H9 (cell line): ENCODE data around the gene ACER1. TPM values are rescaled to one million over a fixed set of nuclear protein-coding genes. Genes with fewer than 3 reads are reported as not detected.

Source experiments
- DNase-seq: peaks from one replicate; pipeline ENCODE4 v3.0.0-alpha.2; 2017
- H2AFZ ChIP-seq: one replicate; pipeline ENCODE4 v1.6.1; 2013; ENCODE audit warnings: mild to moderate bottlenecking, low read length, control low read depth, moderate library complexity
- H2AK5ac ChIP-seq: 2 replicates; pipeline ENCODE4 v1.6.1; 2013; ENCODE audit warnings: low read length, control low read depth, mixed read lengths; ENCODE audit not compliant: insufficient read length
- H2BK120ac ChIP-seq: one replicate; pipeline ENCODE4 v1.6.1; 2013; ENCODE audit warnings: low read depth, mild to moderate bottlenecking, low read length, control low read depth, inconsistent platforms; ENCODE audit not compliant: poor library complexity, severe bottlenecking
- H2BK12ac ChIP-seq: 2 replicates; pipeline ENCODE4 v1.6.1; 2013; ENCODE audit warnings: low read length, control low read depth, mixed read lengths, low read depth; ENCODE audit not compliant: insufficient read length
- H2BK15ac ChIP-seq: 2 replicates; pipeline ENCODE4 v1.6.1; 2013; ENCODE audit warnings: low read depth, low read length, control low read depth
- H2BK20ac ChIP-seq: one replicate; pipeline ENCODE4 v1.6.1; 2013; ENCODE audit warnings: low read depth, mild to moderate bottlenecking, low read length, control low read depth, inconsistent platforms; ENCODE audit not compliant: poor library complexity, severe bottlenecking
- H2BK5ac ChIP-seq: 2 replicates; pipeline ENCODE4 v1.6.1; 2013; ENCODE audit warnings: low read length, control low read depth, mixed read lengths; ENCODE audit not compliant: insufficient read length
- H3K14ac ChIP-seq: 2 replicates; pipeline ENCODE4 v1.6.1; 2013; ENCODE audit warnings: low read length, control low read depth; ENCODE audit not compliant: insufficient read depth
- H3K18ac ChIP-seq: 2 replicates; pipeline ENCODE4 v1.6.1; 2013; ENCODE audit warnings: low read depth, mild to moderate bottlenecking, mixed read lengths, low read length, control low read depth; ENCODE audit not compliant: insufficient read length
- H3K23ac ChIP-seq: 2 replicates; pipeline ENCODE4 v1.6.1; 2013; ENCODE audit warnings: low read length, control low read depth, mixed read lengths, low read depth; ENCODE audit not compliant: insufficient read length
- H3K23me2 ChIP-seq: 2 replicates; pipeline ENCODE4 v1.6.1; 2013; ENCODE audit warnings: low read depth, mild to moderate bottlenecking, mixed read lengths, low read length, control low read depth; ENCODE audit not compliant: insufficient read length, poor library complexity, severe bottlenecking
- H3K27ac ChIP-seq: 2 replicates; pipeline ENCODE4 v1.5.1; 2013; ENCODE audit warnings: low read length, control low read depth, mixed read lengths, low read depth; ENCODE audit not compliant: insufficient read length
- H3K27me3 ChIP-seq: 2 replicates; pipeline ENCODE4 v1.6.1; 2013; ENCODE audit warnings: low read length, control low read depth, inconsistent platforms; ENCODE audit not compliant: insufficient read depth
- H3K4ac ChIP-seq: 2 replicates; pipeline ENCODE4 v1.6.1; 2013; ENCODE audit warnings: low read depth, mild to moderate bottlenecking, control low read depth, inconsistent platforms, low read length, moderate library complexity
- H3K4me1 ChIP-seq: 2 replicates; pipeline ENCODE4 v1.6.1; 2013; ENCODE audit warnings: low read length, control low read depth, inconsistent platforms; ENCODE audit not compliant: insufficient read depth
- H3K4me2 ChIP-seq: 2 replicates; pipeline ENCODE4 v1.6.1; 2013; ENCODE audit warnings: low read length, control low read depth, mixed read lengths; ENCODE audit not compliant: insufficient read length, insufficient read depth
- H3K56ac ChIP-seq: 2 replicates; pipeline ENCODE4 v1.6.1; 2013; ENCODE audit warnings: low read depth, mild to moderate bottlenecking, mixed read lengths, low read length, control low read depth; ENCODE audit not compliant: insufficient read length
- H3K79me1 ChIP-seq: 2 replicates; pipeline ENCODE4 v1.6.1; 2013; ENCODE audit warnings: low read depth, mild to moderate bottlenecking, moderate library complexity, low read length, control low read depth, inconsistent platforms; ENCODE audit not compliant: insufficient read depth, poor library complexity, severe bottlenecking
- H3K79me2 ChIP-seq: 2 replicates; pipeline ENCODE4 v1.6.1; 2013; ENCODE audit warnings: low read length, control low read depth, inconsistent platforms; ENCODE audit not compliant: insufficient read depth
- H3K9ac ChIP-seq: 2 replicates; pipeline ENCODE4 v1.6.1; 2013; ENCODE audit warnings: low read length, control low read depth, mixed read lengths; ENCODE audit not compliant: insufficient read length; ENCODE audit errors: extremely low read depth
- H3K9me3 ChIP-seq: one replicate; pipeline ENCODE4 v1.6.1; 2013; ENCODE audit warnings: low read depth, low read length, inconsistent platforms; ENCODE audit not compliant: control insufficient read depth
- H3T11ph ChIP-seq: one replicate; pipeline ENCODE4 v1.6.1; 2013; ENCODE audit warnings: mild to moderate bottlenecking, low read length, control low read depth, inconsistent platforms
- H4K20me1 ChIP-seq: one replicate; pipeline ENCODE4 v1.6.1; 2013; ENCODE audit not compliant: control insufficient read depth, insufficient read length, insufficient read depth
- H4K5ac ChIP-seq: 2 replicates; pipeline ENCODE4 v1.6.1; 2013; ENCODE audit warnings: low read depth, mild to moderate bottlenecking, mixed read lengths, low read length, control low read depth; ENCODE audit not compliant: insufficient read length
- H4K8ac ChIP-seq: replicated peaks from 2 replicates; pipeline ENCODE4 v1.6.1; 2013; ENCODE audit warnings: low read length, control low read depth, mixed read lengths, low read depth; ENCODE audit not compliant: insufficient read length
- H4K91ac ChIP-seq: 2 replicates; pipeline ENCODE4 v1.6.1; 2013; ENCODE audit warnings: low read depth, mild to moderate bottlenecking, moderate library complexity, mixed read lengths, low read length, control low read depth; ENCODE audit not compliant: insufficient read length
- H3K27ac Mint-ChIP-seq, 3 experiments: 2 replicates in 2 of 3; 3 replicates in 1 of 3; pipeline ENCODE4 v1.8.0; 2020 to 2021; ENCODE audit warnings: mixed read lengths in 3 of 3, mild to moderate bottlenecking in 1 of 3, moderate library complexity in 1 of 3
- H3K27me3 Mint-ChIP-seq: 2 replicates; pipeline ENCODE4 v1.8.0; 2021; ENCODE audit warnings: low read depth, mild to moderate bottlenecking, moderate library complexity, mixed read lengths
- H3K36me3 Mint-ChIP-seq, 3 experiments: 2 replicates in 2 of 3; 3 replicates in 1 of 3; pipeline ENCODE4 v1.8.0; 2020 to 2021; ENCODE audit warnings: low read depth in 3 of 3, mixed read lengths in 3 of 3; ENCODE audit not compliant: insufficient read depth in 1 of 3
- H3K4me1 Mint-ChIP-seq, 2 experiments: 2 replicates each; pipeline ENCODE4 v1.8.0; 2020; ENCODE audit warnings: mixed read lengths in 2 of 2
- H3K4me3 Mint-ChIP-seq, 2 experiments: 2 replicates in 1 of 2; 3 replicates in 1 of 2; pipeline ENCODE4 v1.8.0; 2020 to 2021; ENCODE audit warnings: mild to moderate bottlenecking in 2 of 2, mixed read lengths in 2 of 2, moderate library complexity in 1 of 2
- H3K9me3 Mint-ChIP-seq, 2 experiments: 2 replicates in 1 of 2; 3 replicates in 1 of 2; pipeline ENCODE4 v1.8.0; 2020; ENCODE audit warnings: mild to moderate bottlenecking in 2 of 2, mixed read lengths in 2 of 2, moderate library complexity in 1 of 2
- CTCF ChIP-seq: fragments of 200-600 bp; sonication (generic); conservative IDR thresholded peaks from 3 replicates; pipeline ENCODE4 v1.8.0; 2021; ENCODE audit warnings: antibody characterized with exemption, mild to moderate bottlenecking
- WGBS: extraction: QIAGEN DNeasy Blood & Tissue Kit; methylation state at CpG from one replicate; pipeline ENCODE4 v1.1.7; 2013; ENCODE audit warnings: missing lambda C conversion rate, low lambda C conversion rate, mixed read lengths; ENCODE audit not compliant: insufficient read length; ENCODE audit errors: extremely low coverage; 5-methylcytosine and 5-hydroxymethylcytosine counted together
- total RNA-seq: library from RNA; stranded (reverse); gene quantifications from 2 replicates; pipeline ENCODE4 v1.2.1, GENCODE V29; 2021

The ACER1 gene
- total RNA-seq, 1 experiment from 2014 or later, result not detected

GRCh38 chr19:6261883-6262282, 71.5 kb downstream of the ACER1 start:
- H2AK5ac ChIP-seq, result no peak overlapping the region
- H3K27ac ChIP-seq, result no peak overlapping the region
- no peak overlapping the region for H3K9ac ChIP-seq
- Mint-ChIP-seq H3K4me1 (peaks cover 7 to 11% of the 10 kb centered on the region in 2 experiments), H3K4me3 (no peak overlapping the region), H3K27me3 (no peaks in the 10 kb centered on the region), H3K36me3 (peaks cover 30 to 65% (median 57%) of the 10 kb centered on the region in 3 experiments), H3K27ac (peak overlapping the region in 2 of 3 experiments; percentile 40 to 47; a peak in 1 of 7 replicates), H3K9me3 (no peaks in the 10 kb centered on the region)
- no peak overlapping the region for H3K18ac ChIP-seq
- H2BK5ac ChIP-seq, result no peak overlapping the region
- no peak overlapping the region for H3T11ph ChIP-seq
- H3K4me2 ChIP-seq, result no peak overlapping the region
- H2BK120ac ChIP-seq, result no peak overlapping the region
- no peak overlapping the region for H3K23ac ChIP-seq
- no peak overlapping the region for H3K14ac ChIP-seq
- no peak overlapping the region for H3K56ac ChIP-seq
- no peaks in the 10 kb centered on the region for H3K23me2 ChIP-seq
- H3K27me3 ChIP-seq, result no peaks in the 10 kb centered on the region
- no peak for TF ChIP-seq CTCF
- H2BK20ac ChIP-seq, result no peak overlapping the region
- H4K20me1 ChIP-seq, result peaks cover 6% of the 10 kb centered on the region
- peaks cover 12% of the 10 kb centered on the region for H3K79me1 ChIP-seq
- H3K4me1 ChIP-seq, result no peaks in the 10 kb centered on the region
- no peak overlapping the region for H2AFZ ChIP-seq
- H4K91ac ChIP-seq, result no peak overlapping the region
- no peaks in the 10 kb centered on the region for H3K9me3 ChIP-seq
- no peak overlapping the region for H4K5ac ChIP-seq
- no peak overlapping the region for H2BK15ac ChIP-seq
- no peak overlapping the region for H2BK12ac ChIP-seq
- H3K4ac ChIP-seq, result no peak overlapping the region
- no CpG with 5 or more reads among the region's 15 CpGs for WGBS
- no peak for DNase-seq
- H3K79me2 ChIP-seq, result peaks cover 13% of the 10 kb centered on the region; the same call in 1 of the 2 replicates
- H4K8ac ChIP-seq, result no peak overlapping the region
